Measurements from ENCODE around the gene NMBR. TPM values are rescaled to one million over a fixed set of nuclear protein-coding genes. Genes with fewer than 3 reads are reported as not detected.
A peak's percentile ranks its signal among the peaks of the same experiment; 100 is the strongest.
"Not testable (repeated sequence)": the region's sequence is repeated elsewhere in the genome, so short reads cannot be mapped to it uniquely, and the experiment has no call there.

NMBR gene
- polyA plus RNA-seq, 1 experiment: not detected

GRCh38 chr6:142118328-142118727 is 28.6 kb downstream of the NMBR start:
- no peaks in the 10 kb centered on the region for H3K27me3 ChIP-seq (ENCODE audit: control insufficient read depth, insufficient read depth, low read length)
- ChIA-PET POLR2A (no interaction called here), CTCF (no interaction called here)
- no peak for TF ChIP-seq CTCF (IDR thresholded peaks at IDR 0.05; ENCODE audit: insufficient read depth, low read depth, low read length)
- H3K36me3 ChIP-seq (ENCODE audit: control insufficient read depth, insufficient read depth, low read length): no peaks in the 10 kb centered on the region
- H3K4me3 ChIP-seq (ENCODE audit: low read depth, low read length): no peak overlapping the region
- peak; percentile 6 for DNase-seq (ENCODE audit: low read depth)

- TF ChIP-seq CTCF (IDR thresholded peaks at IDR 0.05; ENCODE audit: insufficient read depth, low read depth, low read length): no peak
- DNase-seq (ENCODE audit: low read depth): no peak
- Histone ChIP-seq H3K4me3 (ENCODE audit: low read depth, low read length) (no peak overlapping the region), H3K27me3 (ENCODE audit: control insufficient read depth, insufficient read depth, low read length) (no peaks in the 10 kb centered on the region), H3K36me3 (ENCODE audit: control insufficient read depth, insufficient read depth, low read length) (no peaks in the 10 kb centered on the region)
- ChIA-PET CTCF (interaction anchor here (1.0 to 1.2 kb wide), 2 partner anchors 90 to 128 kb away, joined by 3 to 4 read pairs; no protein-coding TSS in a partner anchor), POLR2A (no interaction called here)
These were observed 29.6 kb downstream of the NMBR start for GRCh38 chr6:142117366-142117765.

GRCh38 chr6:142112451-142113061 is 34.4 kb downstream of the NMBR start:
- DNase-seq (ENCODE audit: low read depth): peak; percentile 10
- peak; percentile 77 for TF ChIP-seq CTCF (IDR thresholded peaks at IDR 0.05; ENCODE audit: insufficient read depth, low read depth, low read length)
- H3K27me3 ChIP-seq (ENCODE audit: control insufficient read depth, insufficient read depth, low read length): no peaks in the 10 kb centered on the region
- no peaks in the 10 kb centered on the region for H3K36me3 ChIP-seq (ENCODE audit: control insufficient read depth, insufficient read depth, low read length)
- ChIA-PET CTCF (interaction anchor here (0.7 to 5.5 kb wide), 9 partner anchors 9 to 475 kb away, joined by 3 to 45 read pairs (median 4); no protein-coding TSS in a partner anchor), POLR2A (no interaction called here)
- no peak overlapping the region for H3K4me3 ChIP-seq (ENCODE audit: low read depth, low read length)

GRCh38 chr6:142110820-142111219 is 36.1 kb downstream of the NMBR start:
- H3K36me3 ChIP-seq (ENCODE audit: control insufficient read depth, insufficient read depth, low read length); POLR2A ChIA-PET; H3K27me3 ChIP-seq (ENCODE audit: control insufficient read depth, insufficient read depth, low read length); H3K4me3 ChIP-seq (ENCODE audit: low read depth, low read length); DNase-seq (ENCODE audit: low read depth): not testable (repeated sequence)
- CTCF ChIA-PET: interaction anchor here (1.2 to 5.5 kb wide), 3 partner anchors 67 to 434 kb away, joined by 3 to 45 read pairs (median 10); no protein-coding TSS in a partner anchor

- H3K36me3 ChIP-seq (ENCODE audit: control insufficient read depth, insufficient read depth, low read length); H3K4me3 ChIP-seq (ENCODE audit: low read depth, low read length); CTCF ChIA-PET; DNase-seq (ENCODE audit: low read depth); H3K27me3 ChIP-seq (ENCODE audit: control insufficient read depth, insufficient read depth, low read length); POLR2A ChIA-PET: not testable (repeated sequence)
These were observed 42.1 kb downstream of the NMBR start for GRCh38 chr6:142104820-142105219.

GRCh38 chr6:142088858-142089216 is 58.1 kb downstream of the NMBR start:
- Histone ChIP-seq H3K36me3 (ENCODE audit: control insufficient read depth, insufficient read depth, low read length) (no peaks in the 10 kb centered on the region), H3K27me3 (ENCODE audit: control insufficient read depth, insufficient read depth, low read length) (peaks cover 12% of the 10 kb centered on the region), H3K4me3 (ENCODE audit: low read depth, low read length) (no peak overlapping the region)
- no peak for TF ChIP-seq CTCF (IDR thresholded peaks at IDR 0.05; ENCODE audit: insufficient read depth, low read depth, low read length)
- POLR2A ChIA-PET: no interaction called here
- DNase-seq (ENCODE audit: low read depth): peak; percentile 1
- CTCF ChIA-PET: interaction anchor here (1.5 kb wide), 1 partner anchor 99 kb away, joined by 3 read pairs; no protein-coding TSS in a partner anchor

Measured in BJ (cell line).